IPS-18c (cell line): ENCODE data around the gene MTHFR.
"Not testable (repeated sequence)": the region's sequence is repeated elsewhere in the genome, so short reads cannot be mapped to it uniquely, and the experiment has no call there.

Source experiments
- H3K4me3 ChIP-seq: 2 replicates; pipeline ENCODE4 v1.7.0; 2013; ENCODE audit warnings: low read depth, mild to moderate bottlenecking, low read length, moderate library complexity; ENCODE audit not compliant: insufficient read depth
- H3K9me3 ChIP-seq: one replicate; pipeline ENCODE4 v1.6.1; 2013; ENCODE audit warnings: mild to moderate bottlenecking, low read length, moderate library complexity; ENCODE audit not compliant: control insufficient read depth, insufficient read depth

The MTHFR gene

DNA sequence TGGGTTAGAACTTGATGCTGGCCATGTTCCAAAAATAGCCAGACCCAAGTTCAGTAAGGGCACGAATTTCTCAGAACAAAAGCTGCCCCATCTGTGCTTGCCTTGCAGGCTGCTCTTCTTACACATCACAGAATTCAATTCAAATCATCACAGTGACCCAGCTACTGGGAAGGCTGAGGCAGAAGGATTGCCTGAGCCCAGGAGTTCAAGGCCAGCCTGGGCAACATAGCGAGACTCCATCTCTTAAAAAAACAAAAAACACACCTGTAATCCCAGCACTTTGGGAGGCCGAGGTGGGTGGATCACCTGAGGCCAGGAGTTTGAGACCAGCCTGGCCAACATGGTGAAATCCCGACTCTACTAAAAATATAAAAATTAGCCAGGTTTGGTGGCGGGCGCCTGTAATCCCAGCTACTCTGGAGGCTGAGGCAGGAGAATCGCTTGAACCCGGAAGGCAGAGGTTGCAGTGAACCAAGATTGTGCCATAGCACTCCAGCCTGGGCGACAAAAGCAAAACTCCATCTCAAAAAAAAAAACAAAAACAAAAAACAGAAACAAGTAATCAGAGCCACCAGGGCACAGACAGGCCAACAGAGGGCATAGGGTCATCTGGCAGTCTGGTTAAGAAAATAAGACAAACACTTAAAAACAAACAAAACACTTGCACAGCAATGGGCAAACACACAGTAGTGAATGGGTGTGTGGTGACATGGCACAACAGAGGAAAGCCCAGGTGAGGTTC lies 1.7 kb downstream of the MTHFR start:
- peak overlapping the region; percentile 89 for H3K4me3 ChIP-seq
- not testable (repeated sequence) for H3K9me3 ChIP-seq

DNA sequence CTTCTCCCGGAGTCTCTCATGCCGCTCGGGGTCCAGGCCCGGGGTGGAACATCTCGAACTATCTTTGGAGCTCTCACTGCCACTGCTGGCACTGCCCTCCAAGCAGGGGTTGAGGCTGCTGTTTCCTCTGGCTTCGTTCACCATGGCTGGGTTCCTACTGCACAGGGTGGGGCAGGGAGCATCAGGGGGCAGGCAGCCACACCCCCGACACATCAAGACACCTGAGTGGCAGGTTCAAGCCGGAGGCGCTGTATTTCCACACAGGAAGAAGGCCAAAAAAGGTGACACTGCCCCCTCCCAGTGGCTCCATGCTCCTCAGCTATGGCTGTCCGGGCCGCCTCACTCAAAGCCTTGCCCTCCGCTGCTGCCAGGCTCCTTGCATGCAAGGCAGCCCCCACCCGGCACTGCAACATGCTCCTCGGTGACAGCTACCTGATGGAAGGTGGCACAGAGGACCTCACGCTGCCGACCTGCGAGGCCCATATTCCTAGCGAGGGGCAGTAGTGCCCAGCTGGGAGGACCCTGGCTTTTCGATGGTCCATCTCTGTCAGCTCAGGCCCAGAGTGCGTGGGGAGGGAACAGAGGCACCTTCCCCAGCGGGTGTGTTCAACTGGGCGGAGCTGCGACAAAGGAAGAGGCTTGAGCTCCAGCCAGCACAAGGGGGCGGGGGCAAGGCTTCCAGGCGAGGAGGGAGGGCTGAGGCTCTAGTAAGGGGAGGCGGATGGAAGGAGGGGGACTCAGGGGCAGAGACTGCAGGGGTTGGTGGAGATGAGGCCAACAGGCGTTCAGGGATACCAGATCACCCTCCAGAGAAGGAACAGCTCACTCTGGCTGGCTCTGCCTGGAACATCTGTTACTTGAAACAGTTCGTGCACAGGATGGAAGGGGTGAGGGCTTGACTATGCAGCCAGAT lies 2.5 kb downstream of the MTHFR start:
- Histone ChIP-seq H3K4me3 (peak overlapping the region; percentile 64), H3K9me3 (peaks cover 2% of the 10 kb centered on the region)

DNA sequence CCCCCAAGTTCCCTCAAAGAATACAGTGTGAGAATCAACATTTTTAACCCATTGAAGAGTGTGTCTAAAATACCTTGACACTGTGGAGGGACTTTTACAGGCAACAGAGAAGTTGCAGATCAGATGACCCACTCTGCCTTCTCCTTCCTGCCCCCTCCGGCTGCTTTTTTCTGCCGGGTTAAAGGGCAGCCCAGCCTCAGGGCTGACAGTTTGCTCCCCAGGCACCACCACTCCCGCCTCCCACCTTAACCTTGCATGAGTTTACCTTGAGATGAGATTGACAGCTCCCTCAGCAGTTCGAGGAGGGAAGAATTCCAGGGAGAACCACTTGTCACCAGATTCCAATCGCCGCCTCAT lies 3.2 kb downstream of the MTHFR start:
- H3K4me3 ChIP-seq = peak overlapping the region; percentile 64; the same call in 1 of the 2 replicates
- peaks cover 2% of the 10 kb centered on the region for H3K9me3 ChIP-seq

DNA sequence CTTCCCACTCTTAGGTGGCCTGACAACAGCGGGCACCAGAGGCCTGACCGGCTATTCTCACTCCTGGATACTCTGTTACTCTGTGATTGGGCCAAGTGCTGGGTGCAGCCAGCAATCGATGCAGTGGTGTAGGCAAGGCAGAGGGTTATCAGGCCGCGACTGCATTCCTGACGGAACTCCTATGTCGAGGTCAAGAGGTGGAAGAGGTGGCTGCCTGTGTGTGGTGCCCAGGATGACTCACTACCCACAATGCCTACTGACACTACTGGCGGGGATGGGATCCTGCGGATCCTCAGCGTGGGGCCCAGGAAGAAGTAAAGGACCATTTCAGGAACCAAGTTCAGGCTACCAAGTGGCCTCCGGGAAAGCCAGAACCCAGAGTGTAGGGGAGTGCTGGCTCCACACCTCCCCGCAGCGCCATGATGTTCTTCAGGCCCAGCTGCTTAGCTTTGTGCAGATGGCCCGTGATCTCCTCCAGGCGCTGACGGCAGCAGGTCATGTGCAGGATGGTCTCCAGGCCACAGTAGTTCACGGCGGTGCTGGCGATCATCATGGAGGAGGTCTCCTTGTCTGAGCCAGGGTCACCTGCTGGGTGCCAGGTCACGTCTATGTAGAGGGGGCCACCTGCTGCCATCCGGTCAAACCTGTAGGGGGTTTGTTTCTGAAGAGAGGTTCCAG lies 4.9 kb downstream of the MTHFR start:
- H3K9me3 ChIP-seq = peaks cover 2% of the 10 kb centered on the region
- no peak overlapping the region for H3K4me3 ChIP-seq

DNA sequence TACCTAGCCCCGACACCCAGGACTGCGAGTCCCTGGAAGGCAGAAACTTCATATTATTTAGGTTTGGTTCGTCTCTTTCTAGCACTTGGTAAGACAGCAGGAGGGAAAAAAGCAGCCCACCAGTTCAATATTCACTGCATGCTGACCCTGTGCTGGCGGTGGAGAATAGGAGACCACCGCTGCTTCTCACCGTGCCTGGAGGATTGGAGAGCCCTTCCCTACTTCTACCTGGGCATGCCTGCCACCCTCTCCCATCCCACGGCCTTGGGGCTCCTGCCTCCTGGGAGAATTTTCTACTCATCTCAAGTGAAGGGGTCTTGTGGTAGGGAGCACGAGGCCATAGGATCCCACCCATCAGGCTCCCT lies 5.4 kb downstream of the MTHFR start:
- Histone ChIP-seq H3K9me3 (peaks cover 2% of the 10 kb centered on the region), H3K4me3 (no peak overlapping the region)

DNA sequence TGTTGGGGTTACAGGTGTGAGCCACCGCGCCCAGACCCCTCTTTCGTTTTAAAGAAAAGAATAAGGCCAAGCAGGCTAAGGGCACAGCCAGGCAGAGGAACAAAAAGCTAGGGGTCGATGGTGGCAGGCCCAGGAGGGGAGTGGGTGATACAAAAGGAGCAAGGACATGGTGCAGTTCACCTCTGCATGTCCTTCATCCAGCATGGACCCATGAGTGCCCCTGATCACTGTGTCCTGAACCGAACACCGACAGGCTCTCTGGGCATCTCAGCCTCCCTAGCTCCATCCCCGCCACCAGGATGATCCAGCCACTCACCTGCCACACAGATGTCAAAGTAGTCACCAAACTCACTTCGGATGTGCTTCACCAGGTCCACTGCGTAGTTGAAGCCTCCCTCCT lies 5.9 kb downstream of the MTHFR start:
- Histone ChIP-seq H3K9me3 (peaks cover 2% of the 10 kb centered on the region), H3K4me3 (no peak overlapping the region)

DNA sequence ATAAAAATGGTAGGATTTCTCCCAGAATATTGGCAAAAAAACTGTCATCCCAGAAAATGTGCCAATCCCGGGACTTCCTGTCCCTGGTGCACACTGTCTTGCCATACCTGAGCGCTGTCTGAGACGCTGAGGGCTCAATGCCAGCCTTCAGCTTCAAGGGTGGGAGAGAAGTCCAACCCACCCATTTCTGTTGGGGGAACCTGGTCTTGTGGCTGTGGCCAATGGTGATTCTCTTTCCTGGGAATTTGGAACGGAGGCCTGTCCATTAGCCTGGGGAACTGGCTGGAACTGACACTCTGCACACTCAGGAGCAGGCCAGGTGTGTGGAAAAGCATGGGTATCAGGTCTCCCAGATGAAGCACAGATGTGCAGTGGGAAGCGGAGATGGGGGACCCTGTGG lies 6.7 kb downstream of the MTHFR start:
- Histone ChIP-seq H3K9me3 (peaks cover 2% of the 10 kb centered on the region), H3K4me3 (no peak overlapping the region)

DNA sequence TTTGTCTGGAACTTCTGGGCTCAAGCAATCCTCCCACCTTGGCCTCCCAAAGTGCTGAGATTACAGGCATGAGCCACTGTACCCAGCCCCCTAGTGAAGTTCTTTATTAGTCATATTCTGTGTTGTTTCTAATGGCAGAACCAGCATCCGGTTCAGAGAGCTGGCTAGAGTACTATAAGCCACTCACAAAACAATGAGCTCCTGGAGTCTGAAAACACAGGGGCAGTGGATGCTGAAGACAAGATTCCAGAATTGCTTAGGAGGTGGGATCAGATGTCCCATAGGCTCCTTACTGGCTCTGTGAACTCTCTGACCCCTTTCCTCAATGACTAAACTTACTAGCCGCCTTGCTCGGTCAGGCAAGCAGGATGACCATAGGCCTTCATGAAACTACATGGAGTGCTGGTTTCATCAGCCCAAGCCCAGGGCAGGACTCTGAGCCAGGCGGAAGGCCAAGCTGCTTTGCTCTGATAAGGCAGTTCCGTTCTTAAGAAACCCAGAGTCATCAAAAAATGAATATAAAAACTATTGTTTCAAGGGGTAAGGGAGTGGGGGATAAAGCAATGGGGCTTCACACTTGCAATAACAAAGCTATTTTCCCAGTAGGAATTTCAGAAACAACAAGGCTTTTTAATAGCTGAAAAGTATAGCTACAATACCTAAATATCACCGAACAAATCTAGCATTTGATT lies 8.1 kb downstream of the MTHFR start:
- Histone ChIP-seq H3K9me3 (no peaks in the 10 kb centered on the region), H3K4me3 (no peak overlapping the region)

DNA sequence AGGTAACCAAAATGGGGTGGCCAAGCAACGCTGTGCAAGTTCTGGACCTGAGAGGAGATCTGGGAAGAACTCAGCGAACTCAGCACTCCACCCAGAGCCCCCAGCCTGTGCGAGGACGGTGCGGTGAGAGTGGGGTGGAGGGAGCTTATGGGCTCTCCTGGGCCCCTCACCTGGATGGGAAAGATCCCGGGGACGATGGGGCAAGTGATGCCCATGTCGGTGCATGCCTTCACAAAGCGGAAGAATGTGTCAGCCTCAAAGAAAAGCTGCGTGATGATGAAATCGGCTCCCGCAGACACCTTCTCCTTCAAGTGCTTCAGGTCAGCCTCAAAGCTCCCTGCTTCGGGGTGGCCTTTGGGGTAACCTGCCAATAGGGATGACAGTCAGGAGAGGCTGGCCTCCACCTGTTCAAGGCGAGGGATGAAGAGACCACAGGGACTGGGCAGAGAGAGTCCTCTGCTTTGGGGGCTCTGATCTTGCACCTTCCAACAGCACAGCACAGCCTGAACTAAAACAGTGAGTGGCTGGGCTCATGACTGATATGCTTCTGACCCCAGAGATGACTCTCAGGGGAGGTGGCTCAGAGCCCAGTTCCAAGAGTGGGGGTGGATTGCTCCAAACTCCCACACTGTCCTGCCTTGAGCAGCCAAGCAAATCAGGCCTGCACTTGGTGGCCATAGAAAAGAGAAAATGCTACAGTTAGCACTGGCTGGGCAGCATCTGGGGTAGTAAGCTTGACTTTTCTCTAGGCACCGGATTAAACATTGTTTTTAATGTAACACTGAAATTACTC lies 9.5 kb downstream of the MTHFR start:
- H3K4me3 ChIP-seq = no peak overlapping the region
- H3K9me3 ChIP-seq = no peaks in the 10 kb centered on the region

DNA sequence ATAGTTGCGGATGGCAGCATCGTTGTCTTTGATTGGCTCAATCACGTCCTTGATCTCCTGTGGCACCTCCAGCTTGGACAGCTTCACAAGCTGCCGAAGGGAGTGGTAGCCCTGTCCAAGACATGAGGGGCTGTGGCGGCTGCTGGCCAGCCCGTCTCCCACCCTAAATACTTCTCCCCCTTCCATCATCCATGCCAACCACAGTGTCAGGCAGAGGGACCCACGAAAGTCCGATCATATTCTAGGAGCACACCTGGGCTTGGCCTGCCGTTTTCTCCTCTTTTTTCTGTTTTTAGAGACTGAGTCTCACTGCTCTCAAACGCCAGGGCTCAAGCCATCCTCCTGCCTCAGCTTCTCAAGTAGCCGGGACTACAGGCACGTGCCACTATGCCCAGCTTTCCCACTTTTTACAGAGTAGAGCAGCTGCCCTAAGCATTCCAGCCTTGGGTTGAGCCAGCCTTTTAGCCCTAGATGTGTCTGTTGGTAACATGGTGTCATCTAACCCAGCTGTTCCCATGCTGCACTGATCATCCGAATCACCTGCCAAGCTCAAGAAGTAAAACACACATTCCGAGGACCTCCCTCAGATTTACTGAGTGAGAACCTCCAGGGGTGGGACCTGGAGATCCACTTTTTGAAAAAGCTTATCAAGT lies 10.4 kb downstream of the MTHFR start:
- H3K4me3 ChIP-seq = no peak overlapping the region
- no peaks in the 10 kb centered on the region for H3K9me3 ChIP-seq

DNA sequence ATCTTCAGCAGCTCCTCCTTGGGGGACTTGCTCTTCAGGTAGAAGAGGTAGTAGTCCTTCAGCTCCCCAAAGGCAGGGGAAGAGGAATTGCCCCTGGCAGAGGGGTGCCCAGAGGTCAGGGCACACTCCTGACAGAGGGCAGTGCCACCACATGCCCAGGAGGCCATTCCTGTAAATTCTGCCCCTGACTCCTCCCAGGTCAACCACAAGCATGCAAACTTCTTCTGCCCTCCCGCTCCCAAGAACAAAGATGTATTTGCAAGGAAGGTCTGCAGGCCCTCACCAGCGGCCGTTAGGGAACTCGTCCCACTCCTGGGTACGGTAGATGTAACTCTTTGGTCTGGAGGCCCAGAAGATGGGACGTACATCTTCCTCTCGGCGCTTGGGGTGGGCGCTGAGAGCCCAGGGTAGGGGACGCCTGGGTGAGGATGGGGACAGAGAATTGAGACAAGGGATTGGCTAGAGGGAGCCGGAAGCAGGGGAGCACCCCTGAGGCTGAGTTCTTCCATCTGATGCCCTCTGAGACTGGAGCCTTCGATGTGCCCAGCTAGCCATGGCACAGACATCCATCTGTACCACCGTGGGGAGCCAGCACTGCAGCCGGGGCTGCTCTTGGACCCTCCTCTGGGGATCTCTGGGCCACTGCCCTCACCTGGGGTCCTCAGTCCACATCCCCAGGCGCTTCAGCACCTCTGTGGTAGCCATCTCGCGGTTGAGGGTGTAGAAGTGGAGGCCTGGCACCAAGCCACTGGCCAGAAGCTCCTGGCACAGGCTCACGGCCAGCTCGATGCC lies 11.1 kb downstream of the MTHFR start:
- Histone ChIP-seq H3K4me3 (no peak overlapping the region), H3K9me3 (no peaks in the 10 kb centered on the region)

DNA sequence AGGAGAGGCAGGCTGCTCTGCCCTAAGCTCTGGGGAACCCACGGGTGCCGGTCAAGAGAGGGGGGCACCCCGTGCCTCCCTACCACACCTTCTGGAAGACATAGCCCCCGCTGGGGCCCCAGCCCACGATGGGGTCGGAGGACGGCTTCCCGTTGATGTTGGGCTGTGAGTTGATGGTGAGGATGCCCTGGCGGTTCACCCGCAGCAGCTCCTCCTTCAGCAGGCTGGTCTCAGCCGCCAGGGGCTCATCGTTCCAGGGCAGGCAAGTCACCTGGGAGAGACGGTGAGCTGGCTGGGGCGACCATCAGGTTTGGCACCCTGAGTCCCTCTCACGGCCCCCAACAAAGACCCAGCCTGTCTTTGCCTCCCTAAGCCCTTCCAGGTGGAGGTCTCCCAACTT lies 11.9 kb downstream of the MTHFR start:
- no peak overlapping the region for H3K4me3 ChIP-seq
- H3K9me3 ChIP-seq = no peaks in the 10 kb centered on the region

DNA sequence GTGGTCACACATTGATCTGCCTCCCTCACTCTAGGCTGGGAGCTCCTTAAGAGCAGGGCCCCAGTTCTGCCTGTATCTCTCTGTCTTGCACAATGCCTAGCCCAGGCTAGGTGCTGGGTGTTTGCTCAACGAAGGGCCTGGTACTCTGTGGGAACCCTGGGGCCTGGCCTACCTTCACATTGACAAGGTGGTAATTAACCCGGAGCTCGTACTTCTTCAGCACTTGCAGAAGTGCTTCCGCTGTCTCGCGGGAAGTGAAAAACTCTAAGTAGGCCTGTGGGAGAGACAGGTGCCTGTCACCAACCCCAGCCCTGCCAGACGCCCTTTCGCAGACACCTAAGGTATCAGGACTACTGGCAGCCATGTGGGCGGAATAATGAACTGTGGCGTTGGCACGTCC lies 13.7 kb downstream of the MTHFR start:
- Histone ChIP-seq H3K4me3 (no peak overlapping the region), H3K9me3 (no peaks in the 10 kb centered on the region)

DNA sequence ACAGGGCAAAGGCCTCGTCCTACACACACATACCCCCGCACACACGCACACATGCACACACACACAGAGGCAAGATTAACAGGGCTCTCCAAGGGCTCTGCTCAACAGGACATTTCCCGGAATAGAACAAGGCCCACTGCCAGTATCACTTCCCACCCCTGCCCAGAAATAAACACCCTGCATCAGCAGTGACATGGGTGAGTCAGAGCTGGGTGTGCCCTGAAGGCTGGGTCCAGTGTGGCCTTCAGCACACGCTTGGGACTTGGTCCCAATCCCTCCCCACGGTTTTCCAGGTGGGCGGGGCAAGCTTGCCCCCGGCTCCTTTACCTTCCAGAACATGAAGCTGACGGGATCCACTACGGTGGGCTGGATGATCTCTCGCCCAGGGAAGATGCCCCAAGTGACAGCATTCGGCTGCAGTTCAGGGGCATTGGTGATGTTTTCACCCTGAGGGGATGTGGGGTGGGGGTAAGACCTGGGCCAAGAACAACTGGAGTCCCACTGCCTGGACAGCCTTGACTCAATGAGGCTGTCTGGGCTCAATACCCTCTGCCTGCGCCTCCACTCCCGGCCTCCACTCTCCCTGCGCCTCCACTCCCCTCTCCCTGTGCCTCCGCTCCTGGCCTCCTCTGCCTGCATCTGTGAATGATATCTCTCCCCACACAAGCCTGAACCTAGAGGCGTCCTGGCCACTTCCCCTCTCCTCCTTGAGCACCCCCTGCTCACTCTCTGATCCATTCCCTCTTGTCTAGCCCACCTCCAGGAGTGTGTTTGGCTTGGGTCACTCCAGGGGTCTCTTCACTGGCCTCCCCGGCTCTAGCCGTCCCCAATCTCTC lies 14.7 kb downstream of the MTHFR start:
- Histone ChIP-seq H3K9me3 (no peaks in the 10 kb centered on the region), H3K4me3 (no peak overlapping the region)
